ENCODE data around the gene RESP18. TPM values are rescaled to one million over a fixed set of nuclear protein-coding genes. Genes with fewer than 3 reads are reported as not detected.

RESP18 gene
- total and polyA plus RNA-seq, 2 of the 4 experiments (the other 2 are of a cell fraction), result not detected

- H3K4me1 ChIP-seq (ENCODE audit: control insufficient read depth, insufficient read depth, low read length), result no peaks in the 10 kb centered on the region
- H4K20me1 ChIP-seq (ENCODE audit: insufficient read depth, low read length), result no peaks in the 10 kb centered on the region
- H3K9ac ChIP-seq (ENCODE audit: low read depth, low read length), result no peak overlapping the region
- no peaks in the 10 kb centered on the region for H3K9me3 ChIP-seq (ENCODE audit: control insufficient read depth, insufficient read depth, low read length)
- no peak overlapping the region for H4K5ac ChIP-seq (ENCODE audit: low read depth, low read length)
- no peak overlapping the region for H2BK5ac ChIP-seq (ENCODE audit: low read depth, low read length, poor library complexity, severe bottlenecking)
- no peak overlapping the region for H3K4me2 ChIP-seq (ENCODE audit: low read depth, low read length)
- H2BK20ac ChIP-seq (ENCODE audit: low read depth, low read length), result no peak overlapping the region
- ChIA-PET POLR2A (ENCODE audit: unreplicated experiment) (no interaction called here), CTCF (interaction anchor here (0.9 kb wide), 1 partner anchor 18 kb away, joined by 3 read pairs; no protein-coding TSS in a partner anchor)
- H2BK15ac ChIP-seq (ENCODE audit: low read depth, low read length), result no peak overlapping the region
- no peak overlapping the region for H4K8ac ChIP-seq (ENCODE audit: low read depth in 2 of 2, low read length in 2 of 2)
- no peaks in the 10 kb centered on the region for H3K79me1 ChIP-seq (ENCODE audit: low read depth in 1 of 2, low read length in 2 of 2)
- ATAC-seq (ENCODE audit: low read depth) (no peak), DNase-seq (no peak)
- H3K18ac ChIP-seq (ENCODE audit: low read depth, low read length), result no peak overlapping the region
- no peak overlapping the region for H3K4me3 ChIP-seq (ENCODE audit: insufficient read depth, low read depth, low read length)
- WGBS, 2 experiments (ENCODE audit: extremely low coverage in 2 of 2, insufficient read length in 1 of 2), result no CpG with 5 or more reads among the region's 5 CpGs
- H2AFZ ChIP-seq (replicated peaks; ENCODE audit: low read length, poor library complexity), result no peak overlapping the region
- H4K91ac ChIP-seq (ENCODE audit: insufficient read depth, low read depth, low read length), result no peak overlapping the region
- H3K23ac ChIP-seq (ENCODE audit: low read depth, low read length), result no peak overlapping the region
- no peak overlapping the region for H3K27ac ChIP-seq (ENCODE audit: insufficient read depth, low read length)
- peaks cover 37% of the 10 kb centered on the region for H3K27me3 ChIP-seq (ENCODE audit: control insufficient read depth, insufficient read depth, low read length)
- no peak for TF ChIP-seq FOS (IDR thresholded peaks at IDR 0.05; ENCODE audit: low read depth, low read length)
- TF ChIP-seq MXI1 (IDR thresholded peaks at IDR 0.05; ENCODE audit: borderline replicate concordance, low read depth, low read length), result no peak
- no peak for TF ChIP-seq MAFK (IDR thresholded peaks at IDR 0.05; ENCODE audit: low read depth, low read length)
- no peak for TF ChIP-seq NFE2L2 (IDR thresholded peaks at IDR 0.05; ENCODE audit: low read depth, low read length)
- no peak for TF ChIP-seq CHD1 (IDR thresholded peaks at IDR 0.05; ENCODE audit: low read depth, low read length)
- TF ChIP-seq ELK1 (IDR thresholded peaks at IDR 0.05; ENCODE audit: borderline replicate concordance, low read depth, low read length), result no peak
- TF ChIP-seq USF2 (IDR thresholded peaks at IDR 0.05; ENCODE audit: low read depth, low read length), result no peak
- no peak for TF ChIP-seq BHLHE40 (IDR thresholded peaks at IDR 0.05; ENCODE audit: low read depth, low read length)
- no peak for TF ChIP-seq RCOR1 (IDR thresholded peaks at IDR 0.05; ENCODE audit: insufficient replicate concordance, low read length)
- no peak for TF ChIP-seq RFX5 (IDR thresholded peaks at IDR 0.05; ENCODE audit: low read depth, low read length)
- TF ChIP-seq RAD21 (IDR thresholded peaks at IDR 0.05; ENCODE audit: low read length), result no peak
- TF ChIP-seq CTCF (conservative IDR thresholded peaks at IDR 0.05; ENCODE audit: low read depth, low read length), result no peak
- TF ChIP-seq CEBPB (IDR thresholded peaks at IDR 0.05; ENCODE audit: low read depth, low read length), result no peak
- TF ChIP-seq SMC3 (IDR thresholded peaks at IDR 0.05; ENCODE audit: low read depth, low read length), result no peak
- TF ChIP-seq MAZ (IDR thresholded peaks at IDR 0.05; ENCODE audit: borderline replicate concordance, low read depth, low read length), result no peak
- no peak for TF ChIP-seq POLR2A (IDR thresholded peaks at IDR 0.05; ENCODE audit: low read depth, low read length)
- no peak overlapping the region for H3K14ac ChIP-seq (replicated peaks; ENCODE audit: low read depth, low read length)
- H2BK120ac ChIP-seq (ENCODE audit: low read depth, low read length), result no peak overlapping the region
- no peaks in the 10 kb centered on the region; the same call in 1 of the 2 replicates for H3K9me1 ChIP-seq (ENCODE audit: insufficient read depth, low read length)
- no peak overlapping the region for H2AK9ac ChIP-seq (replicated peaks; ENCODE audit: low read depth, low read length, poor library complexity)
- intact Hi-C loops (cut with micrococcal nuclease) (no loop called here), dilution Hi-C loops (cut with HindIII; ENCODE audit: low sequenced_read_pairs, unreplicated experiment) (no loop called here), in situ Hi-C loops (cut with MboI; ENCODE audit: low sequenced_read_pairs) (no loop called here)
- no peak overlapping the region for H2AK5ac ChIP-seq (ENCODE audit: low read depth, low read length)
- H3K56ac ChIP-seq (ENCODE audit: extremely low read depth, insufficient read depth, low read length), result no peak overlapping the region
- no TSS peak for BruUV-seq (replicated peaks)
- H3K36me3 ChIP-seq (ENCODE audit: control insufficient read depth, insufficient read depth, low read length), result no peaks in the 10 kb centered on the region
- no peak overlapping the region for H3K4ac ChIP-seq (ENCODE audit: low read depth, low read length)
Observed at GRCh38 chr2:219353129-219353528, 20.6 kb upstream of the RESP18 start.

All from IMR-90 (cell line).